Transverse colon (tissue), 4 donors: ENCODE measurements around the gene CPXM2.

ENCODE experiments used
- EP300 ChIP-seq: sonication (generic); formaldehyde crosslinking; IDR thresholded peaks from one replicate; pipeline ENCODE4 v1.6.1; 2017; ENCODE audit warnings: antibody characterized with exemption, low read depth
- POLR2A ChIP-seq: fragments of 450-650 bp; IDR thresholded peaks from one replicate; pipeline ENCODE4 v1.6.1; 2016; ENCODE audit warnings: antibody characterized with exemption, mild to moderate bottlenecking, moderate library complexity
- POLR2AphosphoS5 ChIP-seq, 3 donors: sonication (generic); formaldehyde crosslinking; IDR thresholded peaks; one replicate each; pipeline ENCODE4 v1.6.1; 2016; ENCODE audit warnings: antibody characterized with exemption in 3 of 3
- TF ChIP-seq, protein P1 (sequence below), 5 experiments: fragments of 200-600 bp in 3 of 5; fragments of 450-650 bp in 2 of 5; sonication (generic) in 3 of 5; IDR thresholded peaks; 1 replicate in 2 of 5; 2 replicates in 3 of 5; pipeline ENCODE4 v1.5.1; 2016 to 2017; ENCODE audit warnings: antibody characterized with exemption in 5 of 5, inconsistent platforms in 3 of 5, mild to moderate bottlenecking in 2 of 5, moderate library complexity in 1 of 5

DNA sequence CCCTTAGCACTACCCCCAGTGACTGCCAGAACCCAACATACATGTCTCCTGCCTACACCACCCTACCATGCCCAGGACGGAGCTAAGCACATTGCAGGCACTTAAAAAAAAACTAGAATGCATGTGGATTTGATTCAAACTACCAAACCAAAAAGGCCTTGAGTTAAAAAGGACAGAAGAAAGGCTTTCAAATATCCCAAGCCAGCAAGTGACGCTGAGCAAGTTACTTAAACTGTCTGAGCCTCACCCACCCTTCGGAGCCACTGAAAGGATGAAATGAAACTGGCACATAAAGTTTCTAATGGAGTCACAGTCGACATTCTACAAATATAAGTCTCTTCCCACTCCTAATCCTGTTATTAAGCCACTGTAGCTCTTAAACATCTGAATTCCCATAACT lies 1.8 kb downstream of the CPXM2 start:
- TF ChIP-seq EP300 (no peak), POLR2A (no peak), POLR2AphosphoS5 (IDR thresholded peaks at IDR 0.05) (no peak)
- TF ChIP-seq, protein P1, sequence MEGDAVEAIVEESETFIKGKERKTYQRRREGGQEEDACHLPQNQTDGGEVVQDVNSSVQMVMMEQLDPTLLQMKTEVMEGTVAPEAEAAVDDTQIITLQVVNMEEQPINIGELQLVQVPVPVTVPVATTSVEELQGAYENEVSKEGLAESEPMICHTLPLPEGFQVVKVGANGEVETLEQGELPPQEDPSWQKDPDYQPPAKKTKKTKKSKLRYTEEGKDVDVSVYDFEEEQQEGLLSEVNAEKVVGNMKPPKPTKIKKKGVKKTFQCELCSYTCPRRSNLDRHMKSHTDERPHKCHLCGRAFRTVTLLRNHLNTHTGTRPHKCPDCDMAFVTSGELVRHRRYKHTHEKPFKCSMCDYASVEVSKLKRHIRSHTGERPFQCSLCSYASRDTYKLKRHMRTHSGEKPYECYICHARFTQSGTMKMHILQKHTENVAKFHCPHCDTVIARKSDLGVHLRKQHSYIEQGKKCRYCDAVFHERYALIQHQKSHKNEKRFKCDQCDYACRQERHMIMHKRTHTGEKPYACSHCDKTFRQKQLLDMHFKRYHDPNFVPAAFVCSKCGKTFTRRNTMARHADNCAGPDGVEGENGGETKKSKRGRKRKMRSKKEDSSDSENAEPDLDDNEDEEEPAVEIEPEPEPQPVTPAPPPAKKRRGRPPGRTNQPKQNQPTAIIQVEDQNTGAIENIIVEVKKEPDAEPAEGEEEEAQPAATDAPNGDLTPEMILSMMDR (IDR thresholded peaks at IDR 0.05) = no peak
